GM12891 (cell line): ENCODE data around the gene ARL5B.

ENCODE experiments used
- PAX5 ChIP-seq: IDR thresholded peaks from 2 replicates; pipeline ENCODE4 v1.6.1; 2011; ENCODE audit warnings: low read length, moderate library complexity, mild to moderate bottlenecking; ENCODE audit not compliant: insufficient read depth, severe bottlenecking
- POLR2A ChIP-seq: IDR thresholded peaks from 2 replicates; pipeline ENCODE4 v1.6.1; 2011; ENCODE audit warnings: low read depth, low read length, control low read depth
- POLR2AphosphoS5 ChIP-seq: IDR thresholded peaks from 2 replicates; pipeline ENCODE4 v1.6.1; 2011; ENCODE audit warnings: low read depth, low read length, control low read depth
- SPI1 ChIP-seq: IDR thresholded peaks from 2 replicates; pipeline ENCODE4 v1.6.1; 2011; ENCODE audit warnings: low read depth, low read length, control low read depth
- TAF1 ChIP-seq: IDR thresholded peaks from 2 replicates; pipeline ENCODE4 v1.6.1; 2011; ENCODE audit warnings: low read depth, low read length, control low read depth

- TF ChIP-seq TAF1: no peak
- no peak for TF ChIP-seq POLR2AphosphoS5
- no peak for TF ChIP-seq POLR2A
- TF ChIP-seq PAX5: no peak
- no peak for TF ChIP-seq SPI1
These were observed 24.2 kb downstream of the ARL5B start for GRCh38 chr10:18683427-18683826.
